HG02885 (cell line): Measurements from ENCODE around the gene INSYN1.
"Not testable (repeated sequence)": the region's sequence is repeated elsewhere in the genome, so short reads cannot be mapped to it uniquely, and the experiment has no call there.

ENCODE experiments used
- ATAC-seq: cut with Tn5 transposase; IDR thresholded peaks from one replicate; pipeline ENCODE4 v1.9.1; 2021; ENCODE audit warnings: mild to moderate bottlenecking; ENCODE audit not compliant: unreplicated experiment, poor library complexity

Gene INSYN1

GRCh38 chr15:73750951-73751350 lies 2.2 kb downstream of the INSYN1 start:
- no peak for ATAC-seq

GRCh38 chr15:73750438-73750837 lies 2.7 kb downstream of the INSYN1 start:
- no peak for ATAC-seq

DNA sequence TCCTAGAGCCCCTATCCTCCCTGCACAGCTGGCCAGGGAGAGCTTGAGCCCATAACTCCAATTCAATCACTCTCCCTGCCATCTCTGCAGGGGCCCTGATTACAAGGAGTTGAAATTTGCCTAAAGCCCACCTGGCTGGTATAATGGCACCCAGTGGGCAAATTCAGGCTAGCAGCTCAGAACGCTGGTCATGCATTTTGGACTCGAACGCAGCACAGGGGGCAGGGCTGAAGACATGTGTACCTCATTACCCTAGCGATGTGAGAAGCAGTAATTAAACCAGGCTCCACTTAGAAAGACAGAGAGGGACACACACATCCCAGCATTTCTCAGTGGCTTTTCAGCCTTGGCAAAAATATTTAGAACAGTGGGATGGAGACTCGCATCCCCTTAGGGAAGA lies 3.2 kb downstream of the INSYN1 start:
- ATAC-seq, result no peak

GRCh38 chr15:73749533-73749932 lies 3.6 kb downstream of the INSYN1 start:
- no peak for ATAC-seq

DNA sequence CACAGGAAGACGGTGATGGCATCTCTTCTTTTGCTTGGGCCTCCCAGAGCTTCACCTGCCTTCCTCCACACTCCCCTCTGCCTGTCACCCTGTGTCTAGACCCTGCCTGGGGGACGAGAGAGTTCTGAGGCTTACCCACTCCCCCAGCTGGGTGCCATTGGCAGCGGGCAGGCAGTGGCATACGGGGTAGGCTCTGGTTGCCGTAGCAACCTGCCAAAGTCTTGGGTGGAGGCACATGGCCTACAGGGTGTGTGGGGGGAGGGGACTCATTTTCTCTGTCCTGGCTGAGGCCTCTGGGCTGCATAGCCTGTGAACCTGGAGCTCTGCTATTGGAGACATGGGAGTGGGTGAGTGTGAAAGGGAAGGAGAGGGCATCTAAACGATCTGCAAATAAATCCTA lies 4.4 kb downstream of the INSYN1 start:
- ATAC-seq, result no peak

- no peak for ATAC-seq
These were observed 5.1 kb downstream of the INSYN1 start for GRCh38 chr15:73747847-73748590.

- no peak for ATAC-seq
These were observed 6.3 kb downstream of the INSYN1 start for GRCh38 chr15:73746883-73747282.

DNA sequence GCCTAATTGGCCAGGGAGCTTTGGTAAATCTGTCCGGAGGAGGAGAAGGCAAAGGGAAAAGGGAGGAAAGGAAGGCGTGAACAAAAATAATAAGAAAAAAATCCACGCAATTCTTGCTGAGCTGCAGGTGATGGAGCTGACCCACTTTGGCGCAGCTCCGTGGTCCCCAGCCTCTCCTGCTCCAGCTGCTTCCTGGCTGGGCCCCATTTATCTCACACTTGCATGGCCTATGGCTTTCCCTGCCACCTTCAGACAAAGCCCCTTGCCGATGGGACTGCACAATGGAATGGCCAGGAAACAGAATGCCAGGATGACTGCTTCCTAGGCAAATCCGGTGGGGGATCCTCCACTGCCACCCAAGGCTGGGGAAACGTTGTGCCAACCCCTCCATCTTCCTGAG lies 6.9 kb downstream of the INSYN1 start:
- ATAC-seq, result no peak

GRCh38 chr15:73745073-73745472 lies 8.1 kb downstream of the INSYN1 start:
- ATAC-seq, result no peak

DNA sequence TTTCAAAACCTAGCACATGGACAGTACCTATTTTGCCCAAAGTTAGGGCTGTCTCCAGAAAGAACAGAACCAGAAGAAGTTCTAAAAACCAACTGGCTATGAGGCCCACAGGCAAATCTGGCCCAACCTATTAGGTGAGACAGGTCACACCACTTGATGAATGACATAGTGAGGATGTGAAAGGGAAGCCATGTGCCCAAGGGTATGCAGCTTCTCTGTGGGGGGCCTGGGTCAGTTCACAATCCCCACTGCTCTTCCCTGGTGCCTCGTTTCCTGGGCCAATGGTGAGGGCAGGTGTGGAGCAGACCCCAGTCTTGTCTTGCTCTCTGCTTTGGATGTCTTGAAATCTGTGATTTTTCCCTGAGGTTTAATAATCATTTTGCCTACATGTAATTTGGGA lies 8.9 kb downstream of the INSYN1 start:
- no peak for ATAC-seq

DNA sequence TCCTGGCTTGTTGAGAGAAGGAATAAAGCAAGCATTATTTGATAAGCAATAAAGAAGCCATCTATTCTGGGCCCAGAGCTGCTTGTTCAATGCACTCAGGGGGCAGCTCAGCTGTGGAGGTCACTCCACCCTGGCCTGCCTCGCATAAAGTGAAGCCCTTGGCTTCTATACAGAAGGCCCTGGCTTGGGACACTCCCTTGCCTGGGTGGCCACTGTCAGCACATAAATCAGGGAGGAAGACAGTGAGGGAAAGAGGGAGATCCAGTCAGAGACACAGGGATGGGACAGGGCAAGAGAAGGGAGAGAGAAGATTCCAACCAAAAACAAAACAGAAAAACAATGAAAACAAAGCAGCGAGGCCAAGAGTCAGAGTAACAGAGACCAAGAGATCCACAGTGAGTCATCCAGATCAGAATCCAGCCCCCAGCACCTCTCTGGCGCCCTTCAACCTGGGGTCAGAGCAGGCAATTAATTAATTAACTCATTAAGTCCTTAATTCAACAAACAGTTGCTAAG lies 11.8 kb downstream of the INSYN1 start:
- ATAC-seq, result no peak

DNA sequence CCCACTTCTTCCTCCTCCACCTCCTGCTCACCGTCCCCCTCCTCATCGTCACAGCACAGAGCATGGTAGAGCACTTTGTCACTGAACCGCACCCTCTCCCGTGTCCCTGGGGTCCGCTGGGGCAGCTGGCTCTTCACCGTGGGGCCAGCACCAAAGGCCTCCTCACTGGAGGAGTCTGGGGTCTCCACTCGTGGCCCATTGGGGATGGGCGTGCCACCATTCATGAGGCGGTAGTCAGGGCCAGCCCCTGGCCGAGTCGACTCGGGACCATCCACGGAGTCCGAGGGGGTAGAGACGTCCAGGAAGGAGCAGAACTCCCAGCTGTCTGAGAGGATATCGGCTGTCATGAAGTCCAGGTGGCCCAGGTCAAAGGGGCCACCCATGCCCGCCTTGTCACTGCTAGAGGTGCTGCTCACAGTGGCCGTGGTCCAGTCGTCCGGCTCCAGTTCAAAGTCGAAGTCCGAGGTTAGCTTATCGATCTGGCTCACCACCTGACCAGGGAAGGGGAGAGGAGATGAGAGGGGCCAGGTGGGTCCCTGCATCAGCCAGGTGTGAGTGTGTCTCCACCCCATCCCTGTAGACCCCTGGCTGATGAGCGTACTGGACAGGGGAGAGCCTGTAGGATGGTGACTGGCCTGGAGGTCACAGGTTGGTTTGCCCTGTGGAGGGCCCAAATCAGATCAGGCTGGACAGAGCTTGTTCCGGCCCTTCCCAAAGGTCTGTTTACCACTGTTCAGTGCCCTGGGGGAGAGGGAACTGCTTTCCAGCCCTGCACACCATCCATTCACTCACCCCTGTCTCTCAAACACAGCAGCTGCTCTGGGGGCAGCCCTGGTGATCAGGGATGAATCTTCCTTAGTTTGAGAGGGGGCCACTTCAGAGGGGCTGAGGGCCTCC lies 12.8 kb downstream of the INSYN1 start:
- no peak for ATAC-seq

- no peak for ATAC-seq
These were observed 15.6 kb downstream of the INSYN1 start for GRCh38 chr15:73737535-73737934.

DNA sequence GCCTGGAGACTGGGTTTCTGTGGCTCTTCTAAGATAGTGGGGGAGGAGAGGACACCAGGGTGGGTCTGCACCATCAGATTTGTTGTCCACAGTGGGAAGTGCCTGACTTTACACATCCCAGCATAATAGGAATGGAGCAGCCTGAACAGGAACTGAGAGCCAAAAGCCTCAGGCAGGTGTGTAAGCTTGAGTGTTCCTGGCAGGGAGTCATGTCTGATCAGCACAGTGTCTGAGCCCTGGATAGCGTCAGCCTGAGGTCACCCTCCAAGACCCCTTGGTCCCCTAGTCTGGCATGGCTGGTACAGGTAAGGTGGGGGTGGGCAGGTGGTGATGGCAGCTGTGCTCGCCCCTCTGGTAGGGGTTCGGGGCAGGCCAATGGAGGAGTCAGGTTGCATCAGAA lies 20.2 kb downstream of the INSYN1 start:
- ATAC-seq, result no peak

DNA sequence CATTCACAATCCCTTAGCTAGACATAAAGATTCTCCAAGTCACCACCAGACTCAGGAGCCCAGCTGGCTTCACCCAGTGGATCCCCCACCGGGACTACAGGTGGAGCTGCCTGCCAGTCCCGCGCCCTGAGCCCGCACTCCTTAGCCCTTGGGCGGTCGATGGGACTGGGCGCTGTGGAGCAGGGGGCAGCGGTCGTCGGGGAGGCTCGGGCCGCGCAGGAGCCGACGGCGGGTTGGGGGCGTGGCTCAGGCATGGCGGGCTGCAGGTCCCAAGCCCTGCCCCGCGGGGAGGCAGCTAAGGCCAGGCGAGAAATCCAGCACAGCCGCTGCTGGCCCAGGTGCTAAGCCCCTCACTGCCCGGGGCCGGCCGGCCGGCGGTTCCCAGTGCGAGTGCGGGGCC lies 21.1 kb downstream of the INSYN1 start:
- not testable (repeated sequence) for ATAC-seq

- no peak for ATAC-seq
These were observed 25.7 kb downstream of the INSYN1 start for GRCh38 chr15:73727330-73727976.

GRCh38 chr15:73724212-73724611 lies 28.9 kb downstream of the INSYN1 start:
- ATAC-seq, result no peak

GRCh38 chr15:73723191-73723590 lies 30.0 kb downstream of the INSYN1 start:
- ATAC-seq, result no peak

- no peak for ATAC-seq
These were observed 30.7 kb downstream of the INSYN1 start for GRCh38 chr15:73722425-73722824.

GRCh38 chr15:73718694-73719093 lies 34.5 kb downstream of the INSYN1 start:
- ATAC-seq, result no peak

DNA sequence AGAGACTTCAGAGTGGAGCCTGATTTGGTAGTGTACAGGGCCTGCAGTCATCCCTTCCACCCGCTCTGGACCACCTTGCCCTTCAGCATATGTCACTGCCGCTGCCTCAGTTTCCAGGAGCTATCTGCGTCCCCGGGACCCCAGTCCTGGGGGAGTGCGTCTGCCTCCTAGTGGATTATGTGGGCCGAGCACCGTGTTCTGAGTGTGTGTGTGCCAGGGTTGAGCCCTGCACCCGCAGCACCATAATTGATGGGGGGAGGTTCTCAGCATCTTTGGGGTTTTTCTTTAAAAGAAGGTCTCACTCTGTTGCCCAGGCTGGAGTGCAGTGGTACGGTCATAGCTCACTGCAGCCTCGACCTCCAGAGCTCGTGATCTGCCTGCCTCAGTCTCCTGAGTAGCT lies 35.3 kb downstream of the INSYN1 start:
- no peak for ATAC-seq
